ENCODE results near the gene RAB3IL1.

DNA sequence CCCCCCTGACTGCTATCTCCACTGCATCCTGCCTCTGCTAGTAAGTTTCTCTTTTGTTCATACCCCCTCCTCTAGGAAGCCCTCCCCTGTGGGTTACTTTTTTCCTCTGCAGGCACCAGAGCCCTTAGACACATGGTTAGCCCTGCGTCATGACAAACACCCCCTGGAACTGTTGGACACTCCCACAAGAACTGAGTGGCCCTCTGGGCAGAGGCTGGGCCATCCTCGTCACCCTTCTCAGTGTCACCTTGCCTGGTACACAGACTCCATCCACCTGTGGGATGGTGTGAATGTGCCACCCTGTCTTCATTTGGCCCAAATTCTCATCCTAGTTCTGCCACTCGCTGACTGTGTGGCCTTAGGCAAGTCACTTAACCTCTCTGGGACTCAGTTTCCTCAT lies 4.1 kb upstream of the RAB3IL1 start:
- TF ChIP-seq, protein P1, sequence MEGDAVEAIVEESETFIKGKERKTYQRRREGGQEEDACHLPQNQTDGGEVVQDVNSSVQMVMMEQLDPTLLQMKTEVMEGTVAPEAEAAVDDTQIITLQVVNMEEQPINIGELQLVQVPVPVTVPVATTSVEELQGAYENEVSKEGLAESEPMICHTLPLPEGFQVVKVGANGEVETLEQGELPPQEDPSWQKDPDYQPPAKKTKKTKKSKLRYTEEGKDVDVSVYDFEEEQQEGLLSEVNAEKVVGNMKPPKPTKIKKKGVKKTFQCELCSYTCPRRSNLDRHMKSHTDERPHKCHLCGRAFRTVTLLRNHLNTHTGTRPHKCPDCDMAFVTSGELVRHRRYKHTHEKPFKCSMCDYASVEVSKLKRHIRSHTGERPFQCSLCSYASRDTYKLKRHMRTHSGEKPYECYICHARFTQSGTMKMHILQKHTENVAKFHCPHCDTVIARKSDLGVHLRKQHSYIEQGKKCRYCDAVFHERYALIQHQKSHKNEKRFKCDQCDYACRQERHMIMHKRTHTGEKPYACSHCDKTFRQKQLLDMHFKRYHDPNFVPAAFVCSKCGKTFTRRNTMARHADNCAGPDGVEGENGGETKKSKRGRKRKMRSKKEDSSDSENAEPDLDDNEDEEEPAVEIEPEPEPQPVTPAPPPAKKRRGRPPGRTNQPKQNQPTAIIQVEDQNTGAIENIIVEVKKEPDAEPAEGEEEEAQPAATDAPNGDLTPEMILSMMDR (IDR thresholded peaks at IDR 0.05), result no peak
- TF ChIP-seq POLR2A (IDR thresholded peaks at IDR 0.05), result no peak
